HT-29 (cell line): ENCODE measurements around the gene ARSB. TPM values are rescaled to one million over a fixed set of nuclear protein-coding genes. Genes with fewer than 3 reads are reported as not detected.

Experiments used
- DNase-seq: peaks from one replicate; pipeline ENCODE4 v3.0.0-alpha.2; 2015; ENCODE audit warnings: low spot score
- total RNA-seq: library from RNA; depleted of rRNA; stranded (reverse); fragments of >200 nt; shearing (Covaris generic); gene quantifications from 2 replicates; pipeline ENCODE4 v1.2.3, GENCODE V29; 2014

ARSB gene
- total RNA-seq, 1 experiment from 2014 or later, result 6.7 TPM

GRCh38 chr5:78806544-78806943 is 178.6 kb downstream of the ARSB start:
- no peak for DNase-seq

- no peak for DNase-seq
These were observed 179.5 kb downstream of the ARSB start for GRCh38 chr5:78805474-78806124.

- DNase-seq, result no peak
These were observed 180.1 kb downstream of the ARSB start for GRCh38 chr5:78804995-78805394.

- DNase-seq, result no peak
These were observed 181.2 kb downstream of the ARSB start for GRCh38 chr5:78803941-78804340.

GRCh38 chr5:78803353-78803752 is 181.8 kb downstream of the ARSB start:
- DNase-seq, result no peak

GRCh38 chr5:78801413-78801812 is 183.7 kb downstream of the ARSB start:
- no peak for DNase-seq

- DNase-seq, result no peak
These were observed 185.7 kb downstream of the ARSB start for GRCh38 chr5:78799266-78800017.

- DNase-seq, result no peak
These were observed 186.5 kb downstream of the ARSB start for GRCh38 chr5:78798673-78799029.

GRCh38 chr5:78797936-78798672 is 187.0 kb downstream of the ARSB start:
- no peak for DNase-seq

- peak; percentile 52 for DNase-seq
These were observed 189.4 kb downstream of the ARSB start for GRCh38 chr5:78795757-78796156.

GRCh38 chr5:78794693-78795215 is 190.4 kb downstream of the ARSB start:
- DNase-seq, result no peak

- DNase-seq, result no peak
These were observed 191.0 kb downstream of the ARSB start for GRCh38 chr5:78793907-78794662.

- DNase-seq, result no peak
These were observed 192.6 kb downstream of the ARSB start for GRCh38 chr5:78792345-78793055.

- DNase-seq, result no peak
These were observed 193.5 kb downstream of the ARSB start for GRCh38 chr5:78791501-78792100.

GRCh38 chr5:78787783-78788182 is 197.3 kb downstream of the ARSB start:
- no peak for DNase-seq

- peak; percentile 46 for DNase-seq
These were observed 199.7 kb downstream of the ARSB start for GRCh38 chr5:78785454-78785853.

- DNase-seq, result no peak
These were observed 201.5 kb downstream of the ARSB start for GRCh38 chr5:78783434-78784130.

GRCh38 chr5:78782728-78783127 is 202.4 kb downstream of the ARSB start:
- no peak for DNase-seq

- DNase-seq, result no peak
These were observed 203.4 kb downstream of the ARSB start for GRCh38 chr5:78781611-78782286.
